H1 (cell line): ENCODE results near the gene HES5. TPM values are rescaled to one million over a fixed set of nuclear protein-coding genes. Genes with fewer than 3 reads are reported as not detected.

Experiments used
- CTCF ChIA-PET: fragments of 300-600 bp; sonication (Branson Sonifier 250); formaldehyde crosslinking; loops from one replicate; lab custom pipeline; 2021; ENCODE audit not compliant: partially characterized antibody; lab: Charles Lee
- POLR2A ChIA-PET: fragments of 300-600 bp; sonication (Branson Sonifier 250); formaldehyde crosslinking; loops from one replicate; lab custom pipeline; 2021; ENCODE audit warnings: inconsistent platforms; ENCODE audit not compliant: partially characterized antibody; lab: Charles Lee
- DNase-seq, 2 experiments: peaks; one replicate each; pipeline versions ENCODE4 v3.0.0 to v3.0.0-alpha.2; 2010 to 2022; ENCODE audit warnings: low spot score in 2 of 2, low read depth in 1 of 2, mixed read lengths in 1 of 2
- FAIRE-seq: peaks from 2 replicates; lab custom pipeline; 2011; peaks lifted over from hg19 to GRCh38; lab: Jason Lieb, UNC
- H2AFZ ChIP-seq: 2 replicates; pipeline ENCODE4 v1.8.1; 2012; ENCODE audit warnings: low read length, inconsistent platforms
- H2AK5ac ChIP-seq: 2 replicates; pipeline ENCODE4 v1.6.1; 2013; ENCODE audit warnings: low read depth, low read length
- H2BK120ac ChIP-seq: replicated peaks from 2 replicates; pipeline ENCODE3; 2013; ENCODE audit warnings: low read depth, low read length, inconsistent platforms
- H2BK12ac ChIP-seq: 2 replicates; pipeline ENCODE4 v1.6.1; 2013; ENCODE audit warnings: low read depth, low read length
- H2BK15ac ChIP-seq: 2 replicates; pipeline ENCODE4 v1.6.1; 2013; ENCODE audit warnings: low read length
- H2BK20ac ChIP-seq: 2 replicates; pipeline ENCODE4 v1.6.1; 2013; ENCODE audit warnings: low read length
- H2BK5ac ChIP-seq: 2 replicates; pipeline ENCODE4 v1.6.1; 2013; ENCODE audit warnings: low read depth, low read length
- H3K14ac ChIP-seq: 2 replicates; pipeline ENCODE4 v1.6.1; 2013; ENCODE audit warnings: inconsistent platforms; ENCODE audit not compliant: insufficient read length
- H3K18ac ChIP-seq: 2 replicates; pipeline ENCODE4 v1.6.1; 2013; ENCODE audit warnings: low read length; ENCODE audit errors: extremely low read depth
- H3K23ac ChIP-seq: 2 replicates; pipeline ENCODE4 v1.6.1; 2013; ENCODE audit warnings: inconsistent platforms; ENCODE audit not compliant: insufficient read length
- H3K23me2 ChIP-seq: 2 replicates; pipeline ENCODE4 v1.6.1; 2013; ENCODE audit warnings: low read depth, low read length
- H3K27ac ChIP-seq: 2 replicates; pipeline ENCODE4 v1.6.1; 2011; ENCODE audit warnings: low read depth, low read length, inconsistent platforms
- H3K27me3 ChIP-seq, 4 experiments: replicated peaks in 1 of 4; 1 replicate in 1 of 4; 2 replicates in 3 of 4; pipeline versions ENCODE4 v1.6.1 to v1.8.1; 2011 to 2013; ENCODE audit warnings: low read length in 3 of 4, mild to moderate bottlenecking in 3 of 4, inconsistent platforms in 2 of 4, mixed read lengths in 2 of 4, moderate library complexity in 1 of 4; ENCODE audit not compliant: control insufficient read depth in 3 of 4, insufficient read depth in 3 of 4; ENCODE audit errors: extremely low read depth in 1 of 4
- H3K36me3 ChIP-seq, 4 experiments: 2 replicates each; pipeline versions ENCODE4 v1.6.1 to v1.8.1; 2011 to 2013; ENCODE audit warnings: mild to moderate bottlenecking in 4 of 4, low read length in 3 of 4, moderate library complexity in 2 of 4, control low read depth in 1 of 4, inconsistent platforms in 1 of 4; ENCODE audit not compliant: insufficient read depth in 4 of 4, control insufficient read depth in 2 of 4
- H3K4ac ChIP-seq: replicated peaks from 2 replicates; pipeline ENCODE3; 2013; ENCODE audit warnings: low read length, low read depth, mixed read lengths, inconsistent platforms; ENCODE audit not compliant: insufficient read length
- H3K4me1 ChIP-seq, 4 experiments: replicated peaks in 1 of 4; 1 replicate in 1 of 4; 2 replicates in 3 of 4; pipeline versions ENCODE4 v1.6.1 to v1.8.1; 2011 to 2013; ENCODE audit warnings: low read length in 3 of 4, inconsistent platforms in 2 of 4, mixed read lengths in 1 of 4; ENCODE audit not compliant: insufficient read depth in 4 of 4, control insufficient read depth in 3 of 4
- H3K4me2 ChIP-seq, 2 experiments: 2 replicates each; pipeline versions ENCODE4 v1.6.1 to v1.8.1; 2011 to 2013; ENCODE audit warnings: low read depth in 2 of 2, low read length in 2 of 2, control low read depth in 1 of 2, inconsistent platforms in 1 of 2, mild to moderate bottlenecking in 1 of 2; ENCODE audit not compliant: insufficient read depth in 1 of 2
- H3K4me3 ChIP-seq, 4 experiments: fragments of 200-600, 300-600 bp in 1 of 4; sonication (generic), shearing (Covaris generic), sonication (Bioruptor Twin) in 1 of 4; 2 replicates each; pipeline versions ENCODE4 v1.5.1 to v1.8.1; 2011 to 2016; ENCODE audit warnings: low read length in 4 of 4, low read depth in 3 of 4, control low read depth in 2 of 4, inconsistent platforms in 2 of 4, mild to moderate bottlenecking in 2 of 4, mixed read lengths in 1 of 4, moderate library complexity in 1 of 4; ENCODE audit not compliant: insufficient read depth in 2 of 4; ENCODE audit errors: extremely low read depth in 1 of 4
- H3K56ac ChIP-seq: replicated peaks from 2 replicates; pipeline ENCODE3; 2013; ENCODE audit warnings: low read depth, mild to moderate bottlenecking, mixed read lengths, low read length, inconsistent platforms; ENCODE audit not compliant: insufficient read length
- H3K79me1 ChIP-seq: 2 replicates; pipeline ENCODE4 v1.6.1; 2013; ENCODE audit warnings: low read depth, low read length, control low read depth
- H3K79me2 ChIP-seq, 2 experiments: 2 replicates each; pipeline versions ENCODE4 v1.6.1 to v1.8.1; 2012 to 2013; ENCODE audit warnings: low read length in 2 of 2, mild to moderate bottlenecking in 2 of 2, inconsistent platforms in 1 of 2; ENCODE audit not compliant: insufficient read depth in 2 of 2, control insufficient read depth in 1 of 2
- H3K9ac ChIP-seq, 4 experiments: replicated peaks in 1 of 4; 1 replicate in 1 of 4; 2 replicates in 3 of 4; pipeline versions ENCODE4 v1.6.1 to v1.8.1; 2011 to 2013; ENCODE audit warnings: low read depth in 3 of 4, low read length in 3 of 4, control low read depth in 2 of 4, mild to moderate bottlenecking in 2 of 4, moderate library complexity in 2 of 4, inconsistent platforms in 1 of 4; ENCODE audit errors: extremely low read depth in 1 of 4
- H3K9me3 ChIP-seq, 2 experiments: 2 replicates each; pipeline versions ENCODE4 v1.6.1 to v1.8.1; 2012 to 2013; ENCODE audit warnings: mild to moderate bottlenecking in 2 of 2, moderate library complexity in 2 of 2, control low read depth in 1 of 2, inconsistent platforms in 1 of 2, low read depth in 1 of 2, low read length in 1 of 2, mixed read lengths in 1 of 2; ENCODE audit not compliant: insufficient read depth in 2 of 2
- H4K20me1 ChIP-seq, 2 experiments: replicated peaks in 1 of 2; 2 replicates each; pipeline versions ENCODE3 to v1.8.1; 2011 to 2013; ENCODE audit warnings: inconsistent platforms in 2 of 2, low read length in 2 of 2, mild to moderate bottlenecking in 1 of 2; ENCODE audit not compliant: insufficient read depth in 2 of 2, control insufficient read depth in 1 of 2
- H4K5ac ChIP-seq: 2 replicates; pipeline ENCODE4 v1.6.1; 2013; ENCODE audit warnings: low read length, low read depth, mixed read lengths, inconsistent platforms; ENCODE audit not compliant: insufficient read length
- H4K8ac ChIP-seq: 2 replicates; pipeline ENCODE4 v1.8.0; 2013; ENCODE audit warnings: mild to moderate bottlenecking, moderate library complexity, low read length, inconsistent platforms; ENCODE audit not compliant: insufficient read depth; ENCODE audit errors: extremely low read depth
- H4K91ac ChIP-seq: replicated peaks from 2 replicates; pipeline ENCODE3; 2013; ENCODE audit warnings: low read length, mixed read lengths, inconsistent platforms; ENCODE audit not compliant: insufficient read length
- TBP ChIP-seq: IDR thresholded peaks from 2 replicates; pipeline ENCODE4 v1.6.1; 2011; ENCODE audit warnings: low read depth, low read length, improper control_type of control experiment
- WGBS, 2 experiments: shearing (Covaris generic) in 1 of 2; methylation state at CpG; one replicate each; pipeline versions ENCODE4 v1.1.6 to v1.1.7; 2013 to 2015; ENCODE audit warnings: low lambda C conversion rate in 2 of 2, mixed read lengths in 2 of 2, inconsistent platforms in 1 of 2, low coverage in 1 of 2, missing lambda C conversion rate in 1 of 2; ENCODE audit not compliant: insufficient replicate concordance in 2 of 2, insufficient coverage in 1 of 2, insufficient read length in 1 of 2; ENCODE audit errors: extremely low coverage in 1 of 2, missing lambda C conversion rate in 1 of 2; 5-methylcytosine and 5-hydroxymethylcytosine counted together
- polyA plus RNA-seq, 7 experiments: library from polyadenylated mRNA; depleted of rRNA in 3 of 7; stranded (reverse) in 5 of 7; unstranded in 2 of 7; fragments of >200 nt in 5 of 7; fragments of 200-250 nt in 2 of 7; gene quantifications; 1 replicate in 5 of 7; 2 replicates in 1 of 7; 4 replicates in 1 of 7; pipeline versions ENCODE4 v1.2.1 to v1.2.3, GENCODE V29; 2011 to 2013; ENCODE audit warnings: missing spikeins in 2 of 7, mixed read lengths in 2 of 7
- total RNA-seq: library from RNA; stranded (reverse); fragmentation: NEBNext Ultra II Directional; extraction: Animal tissue kit (Norgen Biotek cat#: 25700); gene quantifications from 2 replicates; pipeline ENCODE4 v1.2.1, GENCODE V29; 2021
- TF ChIP-seq, protein P1 (sequence below): IDR thresholded peaks from 2 replicates; pipeline ENCODE4 v1.6.1; 2012; ENCODE audit warnings: inconsistent platforms

HES5 gene
- total and polyA plus RNA-seq, 2 of the 8 experiments (the other 6 are each of a cell fraction or from before 2014, with no cell fraction given) = 0.22 TPM; not detected in 1

DNA sequence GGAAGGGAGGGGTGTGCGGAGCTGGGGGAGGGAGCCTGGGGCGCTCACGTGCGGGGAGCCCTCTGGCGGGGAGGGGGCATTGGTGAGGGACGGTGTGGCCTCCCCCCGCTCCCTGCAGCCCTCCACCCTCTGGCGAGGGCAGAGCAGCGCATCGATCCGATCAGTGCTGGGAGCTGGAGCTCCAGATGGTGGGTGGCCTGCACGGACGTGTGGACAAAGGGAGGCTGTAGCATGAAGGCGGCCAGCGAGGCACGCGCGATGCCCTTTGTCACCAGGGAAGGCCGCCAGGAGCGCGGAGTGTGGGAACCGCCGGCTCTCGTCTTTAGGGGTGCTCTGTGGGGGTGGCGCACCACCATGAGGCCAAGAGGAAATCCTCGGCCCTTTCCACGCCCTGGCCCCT, 5.4 kb upstream of the HES5 start:
- Histone ChIP-seq H3K9me3 (no peaks in the 10 kb centered on the region), H4K20me1 (peaks cover 0 to 8% of the 10 kb centered on the region in 2 experiments), H2BK20ac (no peak overlapping the region), H3K14ac (no peak overlapping the region), H3K4me2 (peak overlapping the region; percentile 3 to 29; a peak in 2 of 4 replicates), H2BK15ac (0 out of 2 replicates have a peak overlapping the region, but pooled peaks have one; percentile 4), H2BK12ac (peak overlapping the region; percentile 55; the same call in 1 of the 2 replicates), H3K79me1 (no peaks in the 10 kb centered on the region), H4K91ac (peak overlapping the region; percentile 25), H3K4me1 (peaks cover 0 to 25% (median 14%) of the 10 kb centered on the region in 4 experiments; a peak in 6 of 7 replicates), H3K27me3 (peaks cover 14 to 75% (median 53%) of the 10 kb centered on the region in 4 experiments), H3K4me3 (no peak overlapping the region), H2AK5ac (no peak overlapping the region), H3K4ac (no peak overlapping the region)
- DNase-seq (no peak), FAIRE-seq (no peak)
- POLR2A ChIA-PET = interaction anchor here (0.6 to 2.9 kb wide), 5 partner anchors 8 to 1199 kb away, joined by 3 to 13 read pairs (median 3); partner anchors contain the start of gene PANK4
- TF ChIP-seq, protein P1, sequence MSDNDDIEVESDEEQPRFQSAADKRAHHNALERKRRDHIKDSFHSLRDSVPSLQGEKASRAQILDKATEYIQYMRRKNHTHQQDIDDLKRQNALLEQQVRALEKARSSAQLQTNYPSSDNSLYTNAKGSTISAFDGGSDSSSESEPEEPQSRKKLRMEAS = peak; percentile 40; the same call in 1 of the 2 replicates
- TF ChIP-seq TBP = no peak
- TF ChIP-seq, all 59 proteins: peak for 1
- peak overlapping the region; percentile 20; the same call in 1 of the 2 replicates for H2BK5ac ChIP-seq
- H4K8ac ChIP-seq = peak overlapping the region; percentile 71; the same call in 1 of the 2 replicates
- 65% methylated on average over 13 of the region's 27 CpGs; no CpG with 5 or more reads in 1 of the 2 experiments for WGBS, 2 experiments
- no peak overlapping the region for H3K56ac ChIP-seq
- H2AFZ ChIP-seq = no peak overlapping the region
- H3K9ac ChIP-seq = no peak overlapping the region
- H3K79me2 ChIP-seq = no peaks in the 10 kb centered on the region
- no peak overlapping the region for H3K23ac ChIP-seq
- CTCF ChIA-PET = interaction anchor here (0.7 to 3.7 kb wide), 11 partner anchors 9 to 1152 kb away, joined by 3 to 16 read pairs (median 6); partner anchors contain the start of gene PANK4
- no peak overlapping the region for H3K27ac ChIP-seq
- no peak overlapping the region for H4K5ac ChIP-seq
- no peaks in the 10 kb centered on the region for H3K36me3 ChIP-seq
- H2BK120ac ChIP-seq = no peak overlapping the region
- H3K18ac ChIP-seq = 0 out of 2 replicates have a peak overlapping the region, but pooled peaks have one; percentile 9
- H3K23me2 ChIP-seq = no peaks in the 10 kb centered on the region
